HG03457 (cell line): Measurements from ENCODE around the gene EPHB2.
"Not testable (repeated sequence)": the region's sequence is repeated elsewhere in the genome, so short reads cannot be mapped to it uniquely, and the experiment has no call there.

Experiments used
- ATAC-seq: cut with Tn5 transposase; IDR thresholded peaks from one replicate; pipeline ENCODE4 v1.9.1; 2021; ENCODE audit warnings: moderate number of reproducible peaks; ENCODE audit not compliant: unreplicated experiment

Gene EPHB2

DNA sequence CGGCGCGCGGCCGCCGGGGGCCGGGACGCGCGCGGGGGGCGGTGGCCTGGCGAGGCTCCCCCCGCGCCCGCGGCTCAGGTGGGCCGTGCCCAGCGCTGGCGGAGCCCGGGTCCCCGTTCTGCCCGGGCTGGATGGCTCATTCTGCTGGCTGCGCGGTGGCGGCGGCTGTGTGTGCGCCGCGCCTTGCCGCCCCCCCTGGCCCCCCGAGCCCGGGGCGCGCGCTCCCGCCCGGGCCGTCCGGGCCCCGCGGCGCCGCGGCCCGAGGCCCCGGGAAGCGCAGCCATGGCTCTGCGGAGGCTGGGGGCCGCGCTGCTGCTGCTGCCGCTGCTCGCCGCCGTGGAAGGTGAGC, at the start of gene EPHB2:
Gene EPHB2, plus strand, starts transcription at position 139 of the 349 bp plus-strand sequence. Its CDS starts 144 bp downstream, at position 283.
- no peak for ATAC-seq

GRCh38 chr1:22661880-22662279, 48.8 kb upstream of the EPHB2 start:
- no peak for ATAC-seq

DNA sequence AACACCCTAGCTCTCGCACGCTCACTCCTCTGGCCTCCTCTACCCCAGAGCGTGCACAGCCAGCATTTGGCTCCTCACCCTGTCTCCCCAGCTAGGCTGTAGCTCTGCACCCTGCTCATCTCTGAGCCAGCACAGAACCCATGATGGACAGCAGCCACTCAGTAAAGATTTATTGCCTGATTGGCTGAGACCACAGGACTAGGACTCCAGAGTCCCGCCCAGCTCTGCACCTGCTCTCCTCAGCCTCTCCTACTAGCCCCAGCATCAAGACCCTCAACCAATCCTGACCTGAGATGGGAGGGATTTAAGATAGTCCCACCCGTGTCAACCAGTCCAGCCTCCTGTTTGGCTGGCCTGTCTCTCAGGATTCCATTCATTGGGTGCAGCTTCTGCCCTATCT, 48.3 kb upstream of the EPHB2 start:
- ATAC-seq, result no peak

DNA sequence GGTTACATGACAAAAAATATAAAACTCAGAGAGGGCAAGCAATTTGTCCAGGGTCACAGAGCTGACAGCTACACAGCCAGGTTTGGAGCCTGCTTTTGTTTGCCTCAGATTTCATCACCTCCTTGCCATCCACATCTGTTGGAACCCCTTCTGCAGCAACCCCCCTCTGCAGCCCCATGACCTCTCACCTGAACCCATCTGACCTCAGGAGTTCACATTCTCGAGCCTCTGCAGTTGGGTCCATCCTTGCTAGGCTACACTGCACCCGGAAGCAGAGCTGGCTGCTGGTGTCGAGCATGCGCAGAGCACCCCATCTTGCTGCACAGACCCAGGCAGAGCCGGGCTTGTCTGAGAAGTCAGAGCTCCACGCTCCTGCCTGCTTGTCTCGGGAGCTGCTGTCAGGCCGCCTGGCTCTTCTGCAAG, 47.6 kb upstream of the EPHB2 start:
- no peak for ATAC-seq

- no peak for ATAC-seq
Observed at GRCh38 chr1:22665752-22666151, 44.9 kb upstream of the EPHB2 start.

GRCh38 chr1:22666412-22666811, 44.2 kb upstream of the EPHB2 start:
- ATAC-seq, result no peak

DNA sequence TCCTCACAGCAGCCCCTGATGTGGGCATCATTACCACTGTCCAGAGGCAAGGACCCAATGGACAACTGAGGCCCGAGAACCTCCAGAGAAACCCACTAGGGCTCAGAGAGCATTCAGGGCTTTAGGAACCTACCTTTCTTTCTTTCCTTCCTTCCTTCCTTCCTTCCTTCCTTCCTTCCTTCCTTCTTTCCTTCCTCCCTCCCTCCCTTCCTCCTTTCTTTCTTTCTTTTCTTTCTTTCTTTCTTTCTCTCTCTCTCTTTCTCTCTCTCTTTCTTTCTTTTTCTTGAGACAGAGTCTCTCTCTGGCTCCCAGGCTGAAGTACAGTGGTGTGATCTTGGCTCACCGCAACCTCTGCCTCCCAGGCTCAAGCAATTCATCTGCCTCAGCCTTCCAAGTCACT, 41.8 kb upstream of the EPHB2 start:
- ATAC-seq, result not testable (repeated sequence)

DNA sequence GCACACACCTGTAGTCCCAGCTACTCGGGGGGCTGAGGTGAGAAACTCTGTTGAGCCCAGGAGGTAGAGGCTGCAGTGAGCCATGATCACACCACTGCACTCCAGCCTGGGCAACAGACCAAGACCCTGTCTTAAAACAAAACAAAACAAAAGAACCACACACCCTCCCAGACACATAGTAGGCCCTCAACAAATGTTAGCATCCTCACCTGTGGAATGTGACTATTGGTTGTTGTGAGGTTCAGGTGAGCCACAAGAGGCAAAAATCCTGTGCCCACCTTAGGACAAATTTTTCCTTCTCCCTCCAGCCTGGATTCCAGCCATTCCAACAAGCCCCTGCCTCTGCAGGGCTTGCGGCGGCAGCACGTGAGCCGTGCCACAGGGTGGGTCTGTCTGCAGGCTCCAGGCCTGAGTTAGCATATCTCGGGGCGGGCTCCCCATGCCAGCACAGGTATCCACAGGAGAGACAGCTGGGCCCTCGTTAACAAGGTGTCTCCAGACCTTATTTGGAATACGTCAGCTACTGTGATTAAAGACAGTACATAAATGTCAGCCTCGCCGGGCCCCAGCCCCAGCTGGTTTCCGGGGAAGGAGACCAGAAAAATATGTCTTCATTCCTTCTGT, 40.2 kb upstream of the EPHB2 start:
- ATAC-seq, result no peak

DNA sequence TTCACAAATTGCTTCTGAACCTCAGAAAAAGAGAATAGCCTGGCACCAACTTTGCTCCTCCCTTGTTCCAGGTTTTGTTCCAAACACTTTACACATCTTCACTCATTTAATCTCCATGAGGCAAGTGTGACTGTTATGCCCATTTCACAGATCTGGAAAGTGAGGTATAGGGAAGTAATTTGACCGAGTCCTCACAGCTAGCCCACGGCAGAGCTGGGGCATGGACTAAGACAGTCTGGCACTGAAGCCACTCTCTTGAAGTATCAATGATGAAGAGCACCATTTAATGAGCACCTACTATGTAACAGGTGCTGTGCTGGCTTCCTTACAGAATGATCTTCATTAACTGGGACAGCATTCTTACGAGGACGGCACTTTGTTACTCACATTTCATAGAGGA, 38.6 kb upstream of the EPHB2 start:
- no peak for ATAC-seq

DNA sequence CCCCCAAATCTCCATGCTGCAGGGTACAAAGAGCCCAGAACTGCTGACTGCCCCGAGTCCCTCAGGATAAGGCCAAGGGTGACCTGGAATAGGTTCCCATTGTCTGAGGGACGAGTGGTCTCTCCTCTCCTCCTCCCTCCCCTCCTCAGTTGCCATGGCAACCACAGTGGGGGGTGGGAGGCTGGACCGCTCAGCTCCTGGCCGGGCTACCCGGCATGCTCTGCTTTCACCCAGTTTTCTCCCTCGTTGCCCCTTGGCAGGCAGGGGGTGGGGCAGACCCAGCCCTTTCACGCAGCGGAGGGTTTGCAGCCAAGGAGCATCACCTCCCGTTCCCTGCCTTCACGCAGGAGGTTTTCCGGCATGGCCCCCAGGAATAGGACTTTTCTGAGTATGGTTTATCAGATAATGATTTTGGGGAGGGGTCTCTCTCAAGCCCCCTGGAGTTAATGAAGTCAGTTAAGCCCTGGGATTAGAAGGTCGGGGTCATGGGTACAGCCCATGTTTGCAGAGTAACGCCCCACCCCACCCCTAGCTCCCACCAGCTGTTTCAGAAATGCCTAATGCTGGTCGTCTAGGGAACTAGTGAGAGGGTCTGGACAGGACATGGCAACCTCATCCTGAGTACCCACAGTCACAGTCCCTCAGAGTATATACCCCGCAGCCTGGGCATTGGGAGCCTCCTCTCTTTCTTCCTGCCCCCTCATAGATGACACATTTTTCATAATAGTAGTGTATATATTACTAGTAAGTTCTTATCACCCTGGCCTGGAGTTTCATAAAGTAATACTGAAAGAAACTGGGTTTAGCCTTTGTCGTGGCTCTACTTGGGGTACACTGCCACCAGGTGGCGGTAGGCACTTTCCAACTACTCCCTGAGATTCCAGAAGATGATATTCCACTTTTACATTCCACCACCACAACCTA, 36.9 kb upstream of the EPHB2 start:
- ATAC-seq, result no peak

DNA sequence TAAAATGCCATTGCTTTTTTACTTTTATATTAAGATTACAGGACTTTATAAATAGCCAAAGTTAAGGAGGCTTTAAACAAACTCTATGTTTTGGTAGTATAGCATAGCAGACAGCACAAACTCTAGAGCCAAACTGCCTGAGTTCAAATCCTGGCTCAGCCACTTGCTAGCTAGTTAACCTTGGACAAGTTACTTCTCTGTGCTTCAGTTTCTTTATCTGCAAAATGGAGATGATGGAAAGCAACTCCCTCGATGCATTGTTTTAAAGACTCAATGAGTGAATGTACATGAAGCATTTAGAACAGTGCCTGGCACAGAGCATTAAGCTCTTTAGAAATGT, 36.3 kb upstream of the EPHB2 start:
- no peak for ATAC-seq

GRCh38 chr1:22676151-22676550, 34.5 kb upstream of the EPHB2 start:
- not testable (repeated sequence) for ATAC-seq

GRCh38 chr1:22676916-22677583, 33.6 kb upstream of the EPHB2 start:
- ATAC-seq, result no peak

DNA sequence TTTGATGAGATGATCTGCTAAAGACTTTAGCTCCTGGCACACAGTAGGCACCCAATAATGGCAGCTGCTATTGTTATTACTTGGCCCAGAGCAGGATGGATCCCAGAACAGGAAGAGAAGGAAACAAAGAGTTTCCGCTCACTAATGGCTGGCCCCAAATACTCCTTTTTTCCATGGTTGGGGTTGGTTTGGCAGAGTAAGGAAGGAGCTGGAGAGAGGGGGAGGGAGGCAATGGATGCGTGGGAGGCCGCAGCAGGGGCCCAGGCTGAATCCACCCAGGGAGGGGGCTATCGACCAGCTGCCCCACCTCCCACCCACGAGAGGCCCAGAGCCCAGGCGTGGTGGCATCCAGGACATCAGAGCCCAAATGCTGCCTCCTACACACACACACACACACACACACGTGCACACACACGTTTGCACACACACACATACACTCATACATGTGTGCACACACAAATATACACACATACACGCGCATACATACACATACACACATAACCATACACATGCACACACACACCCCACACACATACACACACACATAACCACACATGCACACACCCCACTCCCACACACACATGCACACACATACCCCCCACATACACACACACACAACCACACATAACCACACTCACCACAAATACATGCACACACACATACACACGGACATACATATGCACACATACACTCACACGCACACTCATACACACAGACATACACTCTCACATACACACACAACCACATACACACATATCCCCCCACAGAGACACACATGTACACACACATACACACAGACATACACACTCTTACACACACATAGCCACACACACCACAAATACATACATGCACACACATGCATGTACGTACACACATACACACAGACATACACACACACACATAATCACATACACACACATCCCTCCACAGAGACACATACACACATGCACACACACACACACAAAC, 32.4 kb upstream of the EPHB2 start:
- ATAC-seq, result no peak

- ATAC-seq, result no peak
Observed at GRCh38 chr1:22680726-22681125, 29.9 kb upstream of the EPHB2 start.

DNA sequence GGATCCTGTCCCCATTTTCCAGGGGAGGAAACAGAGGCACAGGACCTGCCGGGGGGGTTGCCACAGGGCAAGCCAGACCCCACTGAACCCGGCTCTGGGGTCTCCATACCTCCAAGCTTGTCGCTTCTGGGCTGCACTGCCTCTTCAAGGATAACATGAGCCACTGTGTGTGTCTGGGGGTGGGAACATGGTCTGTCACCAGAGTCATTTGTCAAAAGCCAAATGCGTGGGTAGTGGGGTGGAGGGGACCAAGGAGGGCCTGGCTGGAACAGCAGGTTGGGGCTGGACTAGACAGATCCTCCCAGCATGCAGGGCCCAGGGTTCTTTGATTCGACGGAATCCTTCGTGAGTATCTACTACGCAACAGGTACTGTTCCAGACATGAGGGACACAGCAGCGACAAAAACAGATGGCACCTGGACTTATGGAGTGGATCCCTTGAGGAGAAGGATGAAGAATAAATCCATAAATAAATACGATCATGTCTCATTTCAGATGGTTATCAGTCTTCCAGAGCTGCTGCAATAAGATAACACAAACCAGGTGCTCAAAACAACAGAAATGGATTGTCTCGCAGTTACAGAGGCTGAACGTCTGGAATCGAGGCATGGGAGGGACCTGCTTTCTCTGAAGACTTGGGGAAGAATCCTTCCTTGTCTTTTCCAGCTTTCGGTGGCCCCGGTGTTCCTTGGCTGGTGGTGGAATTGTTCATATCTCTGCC, 28.9 kb upstream of the EPHB2 start:
- no peak for ATAC-seq

GRCh38 chr1:22683547-22683946, 27.1 kb upstream of the EPHB2 start:
- ATAC-seq, result no peak

DNA sequence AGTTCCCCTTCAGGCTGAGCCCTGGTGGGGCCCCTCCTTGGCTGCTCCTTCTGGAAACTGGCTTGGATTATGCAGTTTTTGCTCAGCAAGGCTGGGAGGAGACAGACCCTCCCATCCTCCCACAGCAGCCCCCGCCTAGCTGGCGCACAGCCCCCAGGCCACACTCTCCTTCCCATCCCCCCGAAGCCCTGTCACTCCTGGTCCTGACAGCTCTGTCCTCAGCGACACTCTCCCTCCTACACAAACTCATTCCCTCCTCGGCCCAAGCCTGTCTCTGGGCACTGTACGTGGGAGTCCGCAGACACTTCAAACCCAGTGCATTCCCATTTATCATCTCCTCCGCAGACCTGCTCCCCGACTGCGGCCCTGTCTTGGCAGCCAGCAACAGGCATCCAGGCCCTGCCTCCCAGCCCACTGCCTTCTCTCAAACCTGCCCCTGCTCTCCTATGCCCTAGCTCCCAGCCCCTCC, 25.0 kb upstream of the EPHB2 start:
- no peak for ATAC-seq

GRCh38 chr1:22687191-22687590, 23.4 kb upstream of the EPHB2 start:
- no peak for ATAC-seq

DNA sequence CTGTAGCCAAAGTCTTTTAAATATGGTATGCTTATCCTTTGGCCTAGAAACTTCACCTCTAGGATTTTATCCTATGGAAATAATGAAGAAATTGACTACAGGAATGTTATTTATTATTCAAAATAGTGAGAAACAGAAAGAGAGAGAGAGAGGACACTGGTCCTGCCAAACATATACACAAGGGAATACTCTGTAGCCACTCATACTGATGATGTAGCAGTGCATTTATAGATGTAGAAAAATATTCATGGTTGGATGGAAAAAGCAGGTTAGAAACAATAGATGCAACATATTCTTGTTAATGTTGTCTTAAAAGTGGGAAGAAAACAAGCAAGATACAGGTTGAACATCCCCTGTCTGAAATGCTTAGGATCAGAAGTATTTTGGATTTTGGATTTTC, 22.2 kb upstream of the EPHB2 start:
- ATAC-seq, result no peak
